Measurements from ENCODE around the gene D2HGDH. TPM values are rescaled to one million over a fixed set of nuclear protein-coding genes. Genes with fewer than 3 reads are reported as not detected.
"Not testable (repeated sequence)": the region's sequence is repeated elsewhere in the genome, so short reads cannot be mapped to it uniquely, and the experiment has no call there.

The D2HGDH gene
- total RNA-seq, 1 donor from 2014 or later = 28.3 TPM

DNA sequence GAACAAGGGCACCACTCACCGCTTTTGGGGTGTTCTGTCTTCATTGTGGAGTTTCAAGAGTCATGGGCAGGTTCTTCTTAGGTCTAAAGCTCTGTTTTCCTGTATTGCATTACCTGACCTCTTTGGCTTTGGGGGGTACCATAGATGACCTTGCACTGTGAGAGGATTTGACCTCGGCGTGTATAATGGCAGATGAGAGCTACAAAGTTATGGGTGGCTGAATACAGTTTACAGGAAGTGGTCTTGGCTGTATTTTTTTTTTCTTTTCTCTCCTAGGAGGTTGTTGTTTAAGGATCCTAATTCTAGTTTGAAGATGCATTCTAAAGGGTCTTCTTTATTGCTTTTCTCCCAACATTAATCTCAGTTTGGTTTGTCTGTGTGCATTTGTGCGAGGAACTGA, 53.7 kb downstream of the D2HGDH start:
- intact Hi-C loops (cut with micrococcal nuclease) = no loop called here

DNA sequence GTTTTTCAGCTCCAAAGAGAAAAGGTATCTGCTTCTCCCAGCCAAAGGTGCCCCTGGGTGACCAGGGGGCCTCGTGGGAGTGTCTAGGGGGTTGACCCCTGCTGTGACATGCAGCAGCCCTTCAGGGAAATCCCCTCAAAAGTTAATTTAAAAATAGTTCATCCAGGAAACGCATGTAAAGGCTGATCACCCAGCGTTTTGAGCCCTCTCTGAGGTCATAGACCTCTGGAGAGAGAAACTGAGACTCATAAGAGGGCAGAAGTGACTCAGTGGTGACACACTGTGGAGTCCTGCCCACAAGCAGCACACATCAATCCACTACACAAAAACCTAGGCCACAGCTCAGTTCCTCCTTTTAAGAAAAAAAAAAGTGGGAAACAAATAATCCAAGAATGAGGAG, 54.1 kb downstream of the D2HGDH start:
- intact Hi-C loops (cut with micrococcal nuclease) = no loop called here

DNA sequence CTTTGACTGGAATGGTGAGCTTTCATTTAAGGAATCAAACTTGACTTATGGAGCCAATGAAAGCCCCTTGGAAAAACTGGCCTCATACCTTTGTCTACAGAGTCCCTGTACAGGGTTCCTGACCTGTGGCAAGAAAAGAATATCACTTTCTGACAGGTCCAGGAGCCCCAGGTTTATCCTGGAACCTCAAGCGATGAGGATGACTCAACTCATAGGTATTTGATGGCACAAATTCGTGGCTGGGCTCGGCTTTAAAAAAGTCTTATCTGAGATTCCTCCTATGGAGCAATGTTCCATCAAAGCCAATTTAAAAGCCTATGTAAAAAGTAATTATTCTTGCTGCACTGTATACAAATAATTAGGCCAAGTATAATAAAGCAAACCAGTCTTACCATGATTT, 57.0 kb downstream of the D2HGDH start:
- intact Hi-C loops (cut with micrococcal nuclease) = not testable (repeated sequence)

DNA sequence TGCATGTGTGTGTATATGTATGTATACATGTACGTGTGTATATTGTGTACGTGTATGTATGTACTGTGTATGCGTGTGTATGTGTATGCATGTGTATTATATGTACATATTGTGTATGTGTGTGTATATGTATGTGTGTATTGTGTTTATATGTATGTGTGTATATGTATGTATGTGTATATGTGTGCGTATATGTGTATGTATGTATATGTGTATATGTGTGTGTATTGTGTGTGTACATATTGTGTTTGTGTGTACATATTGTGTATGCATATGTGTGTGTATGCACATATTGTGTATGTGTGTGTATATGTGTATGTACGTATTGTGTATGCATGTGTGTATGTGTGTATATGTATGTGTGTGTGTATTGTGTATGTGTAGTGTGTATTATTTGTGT, 59.0 kb downstream of the D2HGDH start:
- intact Hi-C loops (cut with micrococcal nuclease) = no loop called here

DNA sequence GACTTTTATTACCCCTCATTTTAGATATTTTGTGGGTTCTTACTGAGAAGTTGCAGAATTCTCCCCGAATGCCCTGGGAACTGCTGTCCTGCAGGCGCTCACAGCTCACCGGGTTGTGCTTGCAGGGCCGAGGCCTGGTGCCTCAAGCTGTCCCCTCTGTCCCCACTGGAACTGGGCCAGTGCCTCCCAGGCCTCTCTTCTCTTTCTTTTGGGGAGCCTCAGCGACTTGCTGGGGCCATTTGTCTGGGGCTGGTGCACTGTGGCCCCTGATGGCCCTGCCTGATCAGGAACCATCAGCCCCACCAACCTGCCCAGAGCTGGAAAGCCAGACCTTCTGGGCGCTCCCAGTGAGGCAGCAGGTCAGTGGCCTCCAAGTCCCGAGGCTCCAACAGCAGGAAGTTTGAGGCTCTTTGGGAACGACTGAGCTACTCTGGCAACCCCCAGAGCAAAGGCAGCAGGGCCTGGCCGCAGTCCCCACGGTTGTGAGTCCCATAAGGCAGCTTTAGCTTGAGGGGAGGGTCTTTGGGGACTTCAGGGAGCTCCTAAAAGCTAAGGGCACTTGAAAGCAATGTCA, 59.9 kb downstream of the D2HGDH start:
- intact Hi-C loops (cut with micrococcal nuclease) = no loop called here

DNA sequence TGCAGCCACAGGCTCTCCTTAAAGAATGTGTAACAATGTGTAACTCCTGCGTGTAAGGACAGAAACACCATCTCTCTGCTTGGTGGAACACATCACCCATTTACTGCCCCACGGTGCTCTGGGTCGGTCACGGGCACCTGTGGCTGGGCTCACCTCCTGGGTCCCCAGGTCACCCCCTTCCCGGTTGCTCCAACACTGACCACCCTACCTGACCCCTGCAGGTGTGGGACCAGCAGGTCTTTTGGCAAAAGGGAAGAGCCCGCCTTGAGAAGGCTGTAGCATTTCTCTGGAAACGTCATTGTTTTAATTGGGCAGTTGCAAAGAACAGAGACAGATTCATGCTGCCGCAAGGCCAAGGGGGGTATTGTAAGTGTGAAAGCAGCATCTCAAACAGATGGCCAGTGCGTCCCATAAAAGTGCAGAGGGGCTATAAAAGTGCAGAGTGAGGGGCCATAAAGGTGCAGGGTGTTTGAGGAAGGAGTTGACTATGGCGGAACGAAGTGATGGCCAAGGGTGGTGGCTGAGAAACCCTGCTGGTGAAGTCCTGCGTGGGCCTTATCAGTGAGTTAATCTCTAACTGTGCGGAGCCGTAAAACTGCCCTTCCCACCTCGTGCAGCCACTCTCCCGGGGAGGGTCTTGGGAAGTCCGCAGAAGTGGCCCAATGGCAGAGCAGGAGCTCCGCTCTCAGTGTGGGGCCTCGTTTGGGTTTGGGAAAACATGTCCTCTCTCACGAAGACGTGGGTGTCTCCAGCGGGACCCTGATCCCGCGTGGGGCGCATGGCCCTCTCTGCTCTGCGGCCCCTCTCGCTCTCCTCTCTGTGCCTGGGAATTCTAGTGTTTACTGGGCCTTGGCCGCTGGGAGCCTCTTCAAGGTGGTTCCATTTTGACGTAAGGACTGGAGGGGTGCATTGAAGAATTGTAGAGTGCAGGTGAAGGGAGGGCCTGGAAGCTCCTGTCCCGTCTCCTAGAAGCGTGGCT, 60.9 kb downstream of the D2HGDH start:
- intact Hi-C loops (cut with micrococcal nuclease) = no loop called here

DNA sequence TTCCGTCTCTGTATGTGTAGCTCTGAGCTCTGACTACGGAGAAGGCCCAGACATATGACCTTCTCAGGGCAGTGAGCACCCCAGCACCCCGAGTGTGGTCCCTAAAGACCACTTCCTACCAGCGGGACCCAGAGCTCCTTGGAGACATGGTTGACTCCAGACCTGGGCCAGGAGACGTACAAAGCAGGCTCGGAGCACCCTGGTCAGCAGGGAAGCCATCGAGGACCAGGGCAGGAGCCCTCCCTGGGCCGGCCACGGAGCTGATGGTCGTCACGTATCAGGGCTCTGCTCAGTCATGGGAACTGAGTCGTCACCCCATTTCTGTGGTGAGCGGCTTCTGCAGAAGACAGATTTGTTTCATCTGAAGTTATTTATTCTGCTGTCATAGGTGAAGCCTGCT, 61.8 kb downstream of the D2HGDH start:
- intact Hi-C loops (cut with micrococcal nuclease) = no loop called here

DNA sequence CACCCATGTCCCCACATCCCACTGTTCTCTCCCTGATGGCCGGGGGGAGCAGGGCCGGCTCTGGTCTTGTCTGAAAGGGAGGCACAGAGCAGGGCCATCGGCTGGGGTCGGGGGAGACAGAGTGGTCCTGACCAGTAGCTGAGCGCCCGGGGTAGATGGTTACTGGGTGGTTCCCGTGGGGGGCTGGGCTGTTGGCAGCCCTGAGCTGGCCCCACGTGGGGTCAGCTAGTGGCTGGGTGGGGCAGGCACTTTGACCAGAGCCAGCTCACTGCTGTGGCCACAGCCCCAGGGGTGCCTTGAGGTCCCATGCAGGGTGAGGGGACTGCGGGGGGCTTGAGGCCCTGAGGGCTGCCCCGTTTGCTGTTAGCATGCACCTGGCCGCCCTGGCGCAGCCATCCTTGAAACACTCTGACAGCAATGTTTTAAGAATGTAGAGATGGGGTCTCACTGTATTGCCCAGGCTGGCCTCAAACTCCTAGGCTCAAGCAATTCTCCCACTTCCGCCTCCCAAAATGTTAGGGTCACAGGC, 62.2 kb downstream of the D2HGDH start:
- intact Hi-C loops (cut with micrococcal nuclease) = no loop called here

DNA sequence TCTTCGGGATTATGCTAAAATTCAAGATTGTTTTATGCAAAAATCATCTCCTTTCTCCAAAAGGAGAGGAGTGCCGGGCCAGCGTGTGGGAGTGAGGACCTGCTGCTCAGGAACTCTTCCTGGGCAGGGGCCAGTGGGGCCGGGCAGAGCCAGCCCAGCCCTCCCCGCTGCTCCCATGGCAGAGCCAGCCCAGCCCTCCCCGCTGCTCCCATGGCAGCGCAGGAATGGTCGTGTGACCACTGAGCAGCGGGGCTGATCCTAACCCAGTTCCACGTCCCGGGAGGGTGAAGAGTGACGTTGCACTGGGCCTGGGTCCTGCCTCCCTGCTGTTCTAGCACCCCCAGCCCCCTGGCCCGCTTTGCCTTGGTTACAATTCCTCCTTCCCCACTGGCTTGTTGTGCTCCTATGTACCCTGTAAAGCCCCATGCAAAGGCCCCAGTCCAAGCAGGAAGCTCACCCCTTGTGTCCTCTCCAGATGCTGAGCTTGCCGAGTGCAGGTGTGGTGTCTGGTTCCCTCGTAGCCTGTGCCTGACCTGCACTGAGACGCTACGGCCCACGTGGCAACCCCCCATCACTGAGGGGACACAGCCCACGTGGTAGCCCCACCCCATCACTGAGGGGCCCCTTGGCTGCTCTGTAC, 63.1 kb downstream of the D2HGDH start:
- intact Hi-C loops (cut with micrococcal nuclease) = no loop called here

DNA sequence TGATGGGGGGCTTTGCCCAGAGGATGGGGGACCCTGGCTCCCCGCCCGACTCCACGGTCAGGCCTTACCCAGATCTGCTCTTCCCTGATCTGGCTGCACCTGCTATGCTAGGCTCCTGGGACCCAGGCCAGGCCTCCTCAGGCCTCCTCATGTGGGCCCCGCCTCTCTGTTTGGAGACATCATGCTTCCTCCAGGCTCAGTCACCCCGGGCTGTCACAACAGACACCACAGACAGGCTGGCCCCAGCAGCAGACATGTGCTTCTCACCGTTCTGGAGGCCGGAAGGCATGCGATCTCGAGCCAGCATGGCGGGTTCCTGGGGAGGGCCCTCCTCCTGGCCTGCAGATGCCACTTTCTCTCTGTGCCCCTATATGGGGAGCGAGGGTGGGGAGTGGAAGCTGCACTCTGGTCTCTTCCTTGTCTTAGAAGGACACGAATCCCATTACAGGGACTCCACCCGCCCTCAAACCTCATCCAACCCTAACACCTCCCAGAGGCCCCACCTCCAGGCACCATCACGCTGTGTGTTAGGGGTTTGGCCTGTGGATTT, 63.7 kb downstream of the D2HGDH start:
- intact Hi-C loops (cut with micrococcal nuclease) = no loop called here

DNA sequence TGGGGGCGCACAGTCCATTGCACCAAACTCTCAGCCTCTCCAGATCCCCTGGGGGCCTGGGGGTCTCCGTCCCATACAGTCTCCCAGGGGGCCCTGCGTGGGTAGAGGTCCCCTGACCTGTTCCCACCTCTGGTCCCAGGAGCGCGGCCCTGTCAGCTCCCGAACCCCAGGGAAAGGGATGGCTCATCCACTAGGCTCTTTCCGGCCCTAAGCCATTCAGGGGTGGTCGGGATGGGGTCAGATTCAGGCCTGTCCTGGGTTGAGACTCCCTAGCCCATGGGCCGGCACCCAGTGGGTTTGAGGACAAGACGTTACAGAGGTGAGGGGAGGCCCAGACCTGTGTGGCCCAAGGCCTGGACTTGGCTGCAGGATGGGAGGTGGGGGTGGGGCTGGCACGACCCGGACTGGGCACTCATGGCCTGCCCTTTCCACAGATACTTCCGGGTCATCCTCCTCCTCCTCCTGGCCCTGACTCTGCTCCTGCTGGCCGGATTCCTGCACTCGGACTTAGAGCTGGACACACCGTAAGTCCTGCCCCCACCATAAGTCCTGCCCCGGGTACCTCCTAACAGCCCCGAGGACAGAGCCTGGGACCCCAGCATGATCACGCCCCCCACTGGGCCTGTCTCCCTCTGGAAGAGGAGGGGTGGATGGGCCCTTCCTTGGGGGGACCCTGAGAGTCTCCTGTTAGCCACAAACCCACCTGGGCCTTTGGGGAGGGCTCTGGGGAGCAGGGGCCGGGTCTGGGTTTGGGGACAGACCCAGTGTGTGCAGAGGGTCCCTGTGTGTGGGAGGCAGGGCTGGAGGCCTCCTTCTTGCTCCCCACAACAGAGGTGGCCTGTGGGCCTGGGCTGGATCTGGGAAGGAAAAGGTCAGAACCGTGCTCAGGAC, 64.4 kb downstream of the D2HGDH start:
- intact Hi-C loops (cut with micrococcal nuclease) = no loop called here

DNA sequence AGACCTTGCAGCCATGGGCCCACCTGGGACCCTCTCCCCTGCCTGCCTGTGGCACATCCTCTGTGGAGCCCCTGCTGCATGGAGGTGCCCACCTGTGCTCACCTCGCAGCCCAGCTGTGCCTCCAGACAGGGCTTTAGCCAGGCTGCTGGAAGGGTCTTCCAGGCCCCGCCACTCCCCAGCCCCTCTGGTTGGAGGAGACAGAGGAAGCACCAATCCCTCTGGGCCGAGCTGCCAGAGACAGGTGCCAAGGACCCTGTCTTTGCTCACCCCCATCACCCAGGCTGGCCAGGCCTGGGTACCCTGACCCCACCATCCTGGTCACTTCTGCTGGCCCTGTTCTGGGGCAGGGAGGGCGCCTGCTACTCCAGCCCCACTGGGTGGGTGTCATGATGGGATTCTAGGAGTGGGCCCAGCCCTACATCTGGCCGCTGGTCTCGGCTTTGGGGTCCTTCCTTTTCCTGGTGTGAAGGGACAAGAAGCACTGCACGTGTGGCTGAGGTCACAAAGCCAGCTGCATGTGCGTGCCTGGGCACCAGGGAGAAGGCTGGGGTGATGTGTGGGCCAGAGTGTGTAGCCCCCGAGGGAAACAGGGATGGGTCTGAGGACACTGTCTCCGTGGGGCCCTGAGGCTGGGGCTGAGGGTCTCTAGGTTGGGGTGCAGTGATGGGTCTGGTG, 65.2 kb downstream of the D2HGDH start:
- intact Hi-C loops (cut with micrococcal nuclease) = no loop called here

DNA sequence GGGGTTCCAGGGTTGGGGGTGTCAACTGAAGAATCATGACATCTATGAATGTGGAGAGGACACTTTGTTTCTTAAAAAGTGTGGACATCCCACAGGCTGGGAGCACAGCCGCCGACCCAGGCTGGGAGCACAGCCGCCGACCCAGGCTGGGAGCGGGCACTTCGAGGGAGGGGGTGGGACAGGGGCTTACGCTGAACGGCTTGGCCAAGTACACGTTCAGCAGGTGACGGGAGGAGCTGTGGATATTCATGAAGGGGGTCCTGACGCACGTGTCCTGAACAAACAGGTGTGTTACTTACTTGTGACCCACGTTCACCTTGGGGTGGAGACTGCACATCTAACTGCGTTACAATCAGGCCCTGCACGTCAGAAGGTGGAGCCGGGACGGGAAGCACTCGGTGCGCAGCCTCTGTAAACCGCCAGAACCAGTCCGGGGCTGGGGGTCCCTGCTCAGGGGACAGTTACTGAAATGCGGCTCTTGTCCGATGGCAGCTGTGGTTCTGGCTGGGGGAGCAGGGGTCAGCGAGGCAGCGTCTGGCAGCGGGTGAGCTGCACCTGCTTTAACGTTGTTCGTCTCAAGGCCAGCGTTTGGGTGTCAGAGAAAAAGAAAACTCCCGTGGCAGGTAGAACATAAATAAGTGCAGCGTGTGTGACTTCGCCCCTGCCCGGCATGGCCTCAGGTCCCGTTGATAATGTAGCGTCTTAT, 65.9 kb downstream of the D2HGDH start:
- intact Hi-C loops (cut with micrococcal nuclease) = not testable (repeated sequence)

DNA sequence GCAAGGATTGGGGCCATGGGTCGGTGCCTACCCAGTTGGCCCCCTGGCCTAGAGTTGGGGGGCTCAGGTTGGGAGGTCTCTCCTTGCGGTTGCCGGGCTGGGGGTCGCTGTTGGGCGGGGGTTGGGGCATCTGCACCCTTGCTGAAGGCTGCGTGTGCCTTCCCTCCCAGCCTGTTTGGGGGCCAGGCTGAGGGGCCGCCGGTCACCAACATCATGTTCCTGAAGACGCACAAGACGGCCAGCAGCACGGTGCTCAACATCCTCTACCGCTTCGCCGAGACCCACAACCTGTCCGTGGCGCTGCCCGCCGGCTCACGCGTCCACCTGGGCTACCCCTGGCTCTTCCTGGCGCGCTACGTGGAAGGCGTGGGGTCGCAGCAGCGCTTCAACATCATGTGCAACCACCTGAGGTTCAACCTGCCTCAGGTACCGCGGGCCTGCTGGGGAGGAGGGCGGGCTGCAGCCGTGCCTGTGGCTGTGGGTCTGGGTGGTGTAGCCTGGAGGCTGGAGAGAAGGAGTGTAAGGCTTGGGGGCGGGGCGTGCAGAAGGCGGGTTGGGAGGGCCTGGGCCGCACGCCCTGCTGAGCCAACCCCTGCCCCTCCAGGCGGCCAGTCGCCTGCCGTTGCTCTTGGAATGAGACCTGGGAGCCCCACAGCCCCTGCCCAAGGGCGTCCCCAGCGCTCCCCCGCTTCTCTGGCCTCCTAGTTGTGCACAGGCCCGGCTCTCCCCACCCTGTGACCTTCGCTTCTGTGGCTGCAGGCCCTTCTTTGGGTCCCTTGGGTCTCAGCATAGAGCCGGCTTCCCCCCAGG, 67.4 kb downstream of the D2HGDH start:
- intact Hi-C loops (cut with micrococcal nuclease) = no loop called here

DNA sequence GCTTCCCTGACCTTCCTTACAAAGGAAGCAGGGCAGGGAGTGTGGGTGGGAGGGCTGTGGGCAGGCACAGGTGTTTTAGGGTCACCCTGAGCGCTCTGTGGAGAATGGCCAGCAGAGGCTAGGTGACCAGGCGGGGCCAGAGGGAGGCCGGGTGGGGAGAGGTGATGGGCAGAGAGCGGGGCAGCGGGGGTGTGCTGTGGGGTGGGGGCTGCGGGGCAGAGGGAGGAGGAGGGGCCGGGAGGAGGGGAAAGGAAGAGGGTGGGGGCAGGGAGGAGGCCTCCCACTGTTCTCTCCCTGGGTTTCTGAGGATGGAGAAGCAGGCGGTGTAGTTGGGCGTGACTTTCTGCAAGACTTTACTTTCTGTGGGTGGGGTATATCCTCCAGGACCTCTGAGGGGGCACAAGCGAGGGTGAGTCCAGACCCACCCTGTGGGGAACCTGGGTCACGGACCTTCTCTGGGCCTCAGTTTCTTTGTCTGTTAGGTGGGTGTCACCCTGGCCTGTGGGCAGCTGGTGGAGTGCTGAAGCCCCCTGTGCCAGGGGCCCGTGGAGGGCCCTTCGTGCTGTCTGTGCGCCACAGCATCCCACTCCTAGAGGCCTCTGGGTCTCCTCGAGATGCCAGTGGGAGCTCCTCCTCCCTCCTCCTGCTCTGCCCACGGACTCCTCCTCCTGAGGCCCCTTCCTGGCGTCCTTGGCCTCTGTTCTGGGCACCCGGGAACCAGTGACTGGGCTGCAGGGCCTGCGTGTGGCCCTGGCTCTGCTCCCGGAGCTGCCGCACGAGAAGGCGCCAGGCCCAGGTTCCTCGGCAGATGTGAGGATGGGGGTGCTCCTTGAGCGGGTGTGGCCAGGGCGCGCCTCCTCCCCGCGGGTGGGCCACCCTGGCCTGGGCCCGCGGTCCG, 68.2 kb downstream of the D2HGDH start:
- intact Hi-C loops (cut with micrococcal nuclease) = no loop called here

DNA sequence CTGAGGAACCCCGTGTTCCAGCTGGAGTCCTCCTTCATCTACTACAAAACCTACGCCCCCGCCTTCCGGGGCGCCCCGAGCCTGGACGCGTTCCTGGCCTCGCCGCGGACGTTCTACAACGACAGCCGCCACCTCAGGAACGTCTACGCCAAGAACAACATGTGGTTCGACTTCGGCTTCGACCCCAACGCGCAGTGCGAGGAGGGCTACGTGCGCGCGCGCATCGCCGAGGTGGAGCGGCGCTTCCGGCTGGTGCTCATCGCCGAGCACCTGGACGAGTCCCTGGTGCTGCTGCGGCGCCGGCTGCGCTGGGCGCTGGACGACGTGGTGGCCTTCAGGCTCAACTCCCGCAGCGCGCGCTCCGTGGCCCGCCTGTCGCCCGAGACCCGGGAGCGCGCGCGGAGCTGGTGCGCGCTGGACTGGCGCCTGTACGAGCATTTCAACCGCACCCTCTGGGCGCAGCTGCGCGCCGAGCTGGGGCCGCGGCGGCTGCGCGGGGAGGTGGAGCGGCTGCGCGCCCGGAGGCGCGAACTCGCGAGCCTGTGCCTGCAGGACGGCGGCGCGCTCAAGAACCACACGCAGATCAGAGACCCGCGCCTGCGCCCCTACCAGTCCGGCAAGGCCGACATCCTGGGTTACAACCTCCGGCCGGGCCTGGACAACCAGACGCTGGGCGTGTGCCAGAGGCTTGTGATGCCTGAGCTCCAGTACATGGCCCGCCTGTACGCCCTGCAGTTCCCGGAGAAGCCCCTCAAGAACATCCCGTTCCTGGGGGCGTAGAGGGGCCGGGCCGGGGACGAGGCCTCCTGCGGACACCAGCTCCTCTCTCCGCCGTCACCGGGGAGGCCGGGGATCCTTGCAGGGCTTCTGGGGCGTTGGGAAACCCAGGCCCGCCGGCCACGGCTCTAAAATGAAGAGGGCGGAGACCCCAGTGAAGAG, 69.2 kb downstream of the D2HGDH start:
- intact Hi-C loops (cut with micrococcal nuclease) = no loop called here

Data from T-helper 2 cell treated with Interferon-gamma antibody and Interleukin-4, amounts not matched to agents 100 ng/mL and 5 ng/mL, for 36 hours (primary cell).